ENCODE data around the gene EGLN1. TPM values are rescaled to one million over a fixed set of nuclear protein-coding genes. Genes with fewer than 3 reads are reported as not detected.

The EGLN1 gene
- total RNA-seq, 1 experiment from 2014 or later, result 29.0 TPM

- ChIA-PET POLR2A (interaction anchor here (0.6 kb wide), 1 partner anchor 111 kb away, joined by 3 read pairs; no protein-coding TSS in a partner anchor), CTCF (no interaction called here)
- no peak overlapping the region for H3K27ac ChIP-seq (ENCODE audit: low read length)
Measured at GRCh38 chr1:231467986-231468385, 45.9 kb upstream of the EGLN1 start.

GRCh38 chr1:231465051-231465450, 43.0 kb upstream of the EGLN1 start:
- no TSS peak for BruUV-seq (replicated peaks)

More at GRCh38 chr1:231467986-231468385, 45.9 kb upstream of the EGLN1 start:
- TF ChIP-seq TCF7L2 (IDR thresholded peaks at IDR 0.05; ENCODE audit: low read depth, low read length), result no peak
- no peak for TF ChIP-seq SIN3A (IDR thresholded peaks at IDR 0.05; ENCODE audit: borderline replicate concordance, insufficient read depth, low read depth, low read length)
- TF ChIP-seq REST (IDR thresholded peaks at IDR 0.05; ENCODE audit: insufficient read depth in 1 of 2, low read depth in 2 of 2, low read length in 1 of 2), result no peak
- no peak for TF ChIP-seq CTCF (IDR thresholded peaks at IDR 0.05)
- intact Hi-C loops (cut with micrococcal nuclease; ENCODE audit: unreplicated experiment) (no loop called here), in situ Hi-C loops (cut with HindIII; ENCODE audit: low pct_unique_long_range_greater_than_20kb, low sequenced_read_pairs) (no loop called here)
- no peak for DNase-seq (ENCODE audit: low read depth, low spot score)
- no TSS peak for BruUV-seq (replicated peaks)
- ATAC-seq, result no peak
- H3K27me3 ChIP-seq (ENCODE audit: control insufficient read depth, insufficient read depth, low read length), result peaks cover 15% of the 10 kb centered on the region
- H3K9me3 ChIP-seq (ENCODE audit: control insufficient read depth, insufficient read depth, low read depth, low read length), result no peaks in the 10 kb centered on the region
- no peaks in the 10 kb centered on the region for H3K4me1 ChIP-seq (ENCODE audit: control insufficient read depth, insufficient read depth, low read length)
- no peaks in the 10 kb centered on the region for H3K36me3 ChIP-seq (ENCODE audit: control insufficient read depth, insufficient read depth, low read length)
- no peak overlapping the region for H3K4me3 ChIP-seq (ENCODE audit: low read depth in 2 of 2, low read length in 2 of 2)

More at GRCh38 chr1:231465051-231465450, 43.0 kb upstream of the EGLN1 start:
- DNase-seq (ENCODE audit: low read depth, low spot score) (no peak), ATAC-seq (no peak)
- Histone ChIP-seq H3K9me3 (ENCODE audit: control insufficient read depth, insufficient read depth, low read depth, low read length) (no peaks in the 10 kb centered on the region), H3K27me3 (ENCODE audit: control insufficient read depth, insufficient read depth, low read length) (peaks cover 19% of the 10 kb centered on the region), H3K4me1 (ENCODE audit: control insufficient read depth, insufficient read depth, low read length) (no peaks in the 10 kb centered on the region), H3K27ac (ENCODE audit: low read length) (no peak overlapping the region), H3K36me3 (ENCODE audit: control insufficient read depth, insufficient read depth, low read length) (no peaks in the 10 kb centered on the region), H3K4me3 (ENCODE audit: low read depth in 2 of 2, low read length in 2 of 2) (no peak overlapping the region)
- TF ChIP-seq CTCF (IDR thresholded peaks at IDR 0.05) (no peak), TCF7L2 (IDR thresholded peaks at IDR 0.05; ENCODE audit: low read depth, low read length) (no peak), REST (IDR thresholded peaks at IDR 0.05; ENCODE audit: insufficient read depth in 1 of 2, low read depth in 2 of 2, low read length in 1 of 2) (no peak), POLR2AphosphoS5 (IDR thresholded peaks at IDR 0.05; ENCODE audit: low read depth, low read length) (no peak), SIN3A (IDR thresholded peaks at IDR 0.05; ENCODE audit: borderline replicate concordance, insufficient read depth, low read depth, low read length) (no peak)
- intact Hi-C loops (cut with micrococcal nuclease; ENCODE audit: unreplicated experiment) (no loop called here), in situ Hi-C loops (cut with HindIII; ENCODE audit: low pct_unique_long_range_greater_than_20kb, low sequenced_read_pairs) (no loop called here)
- CTCF ChIA-PET, result no interaction called here
- POLR2A ChIA-PET, result no interaction called here
